SK-N-SH (cell line): Measurements from ENCODE around the gene CEL. TPM values are rescaled to one million over a fixed set of nuclear protein-coding genes. Genes with fewer than 3 reads are reported as not detected.

ENCODE experiments used
- CTCF ChIA-PET: fragments of 300-600, 350-600 bp; formaldehyde crosslinking; extraction: SDS; loops from one replicate; lab custom pipeline; 2021; lab: Yijun Ruan, JAX
- POLR2A ChIA-PET: fragments of 350-600 bp; sonication (Branson Sonifier 250); formaldehyde crosslinking; extraction: SDS; loops from one replicate; lab custom pipeline; 2020; ENCODE audit warnings: antibody characterized with exemption, inconsistent platforms; lab: Yijun Ruan, JAX
- DNase-seq: peaks from one replicate; pipeline ENCODE4 v3.0.0; 2012
- H2AFZ ChIP-seq: fragments of 200-600 bp; sonication (generic); 2 replicates; pipeline ENCODE4 v1.8.1; 2016; ENCODE audit warnings: antibody characterized with exemption, mild to moderate bottlenecking, low read depth
- H3F3A ChIP-seq: fragments of 200-600 bp; sonication (generic); replicated peaks from 2 replicates; pipeline ENCODE3; 2016; ENCODE audit warnings: antibody characterized with exemption, mild to moderate bottlenecking; ENCODE audit not compliant: insufficient read depth
- H3K27ac ChIP-seq, 2 experiments: fragments of 200-500 bp in 1 of 2; fragments of 200-600 bp in 1 of 2; sonication (Bioruptor generic) in 1 of 2; sonication (generic), shearing (Covaris generic) in 1 of 2; 2 replicates each; pipeline versions ENCODE4 v1.5.1 to v1.6.1; 2014 to 2016; ENCODE audit warnings: low read depth in 2 of 2, inconsistent platforms in 1 of 2, low read length in 1 of 2, mild to moderate bottlenecking in 1 of 2, mixed read lengths in 1 of 2
- H3K27me3 ChIP-seq: fragments of 200-600 bp; sonication (generic), shearing (Covaris generic); 2 replicates; pipeline ENCODE4 v1.6.1; 2016; ENCODE audit warnings: mixed run types; ENCODE audit not compliant: insufficient read depth
- H3K36me3 ChIP-seq, 2 experiments: fragments of 200-500 bp in 1 of 2; fragments of 200-600 bp in 1 of 2; sonication (Bioruptor generic) in 1 of 2; sonication (generic) in 1 of 2; replicated peaks in 1 of 2; 2 replicates each; pipeline versions ENCODE3 to v1.5.1; 2014 to 2016; ENCODE audit warnings: low read length in 1 of 2, mild to moderate bottlenecking in 1 of 2; ENCODE audit not compliant: insufficient read depth in 2 of 2, control insufficient read depth in 1 of 2
- H3K4me1 ChIP-seq, 2 experiments: fragments of 200-500 bp in 1 of 2; fragments of 200-600 bp in 1 of 2; sonication (Bioruptor generic) in 1 of 2; sonication (generic), shearing (Covaris generic) in 1 of 2; 2 replicates each; pipeline versions ENCODE4 v1.5.1 to v1.6.1; 2014 to 2016; ENCODE audit warnings: low read depth in 1 of 2, low read length in 1 of 2, mixed run types in 1 of 2; ENCODE audit not compliant: insufficient read depth in 2 of 2, control insufficient read depth in 1 of 2
- H3K4me2 ChIP-seq: fragments of 200-600 bp; sonication (generic), shearing (Covaris generic); 2 replicates; pipeline ENCODE4 v1.6.1; 2017; ENCODE audit warnings: mixed run types
- H3K4me3 ChIP-seq, 2 experiments: fragments of 200-500 bp in 1 of 2; fragments of 200-600 bp in 1 of 2; sonication (Bioruptor generic) in 1 of 2; sonication (generic), shearing (Covaris generic) in 1 of 2; 2 replicates each; pipeline versions ENCODE4 v1.5.1 to v1.8.1; 2014 to 2016; ENCODE audit warnings: low read depth in 2 of 2, inconsistent platforms in 1 of 2, low read length in 1 of 2, mild to moderate bottlenecking in 1 of 2, mixed read lengths in 1 of 2, moderate library complexity in 1 of 2
- H3K79me2 ChIP-seq: fragments of 200-600 bp; sonication (generic); 2 replicates; pipeline ENCODE4 v1.8.1; 2017; ENCODE audit warnings: mild to moderate bottlenecking; ENCODE audit not compliant: insufficient read depth
- H3K9ac ChIP-seq: fragments of 200-600 bp; sonication (generic); 2 replicates; pipeline ENCODE4 v1.6.1; 2017; ENCODE audit warnings: mixed run types
- H3K9me2 ChIP-seq: fragments of 200-600 bp; sonication (generic); 2 replicates; pipeline ENCODE4 v1.6.1; 2017; ENCODE audit warnings: mixed run types
- H3K9me3 ChIP-seq: fragments of 200-600 bp; sonication (generic); 2 replicates; pipeline ENCODE4 v1.6.1; 2017; ENCODE audit warnings: mixed run types, mild to moderate bottlenecking, moderate library complexity
- H4K20me1 ChIP-seq: fragments of 200-600 bp; sonication (generic); 2 replicates; pipeline ENCODE4 v1.6.1; 2017; ENCODE audit warnings: mild to moderate bottlenecking, mixed run types; ENCODE audit not compliant: insufficient read depth
- CTCF ChIP-seq: fragments of 200-600 bp; sonication (generic); IDR thresholded peaks from 2 replicates; pipeline ENCODE4 v1.6.1; 2017; ENCODE audit warnings: antibody characterized with exemption, mild to moderate bottlenecking, moderate library complexity
- FOXJ3 ChIP-seq: sonication (generic); formaldehyde crosslinking; IDR thresholded peaks from 2 replicates; pipeline ENCODE4 v1.5.1; 2020; ENCODE audit warnings: mild to moderate bottlenecking, missing genetic modification reagents
- GABPA ChIP-seq: IDR thresholded peaks from 2 replicates; pipeline ENCODE4 v1.4.0; 2012; ENCODE audit warnings: low read depth, mild to moderate bottlenecking
- IRF3 ChIP-seq: fragments of 150-350 bp; IDR thresholded peaks from 2 replicates; pipeline ENCODE4 v1.6.1; 2016; ENCODE audit warnings: mild to moderate bottlenecking, low read depth, low read length
- MEF2A ChIP-seq: IDR thresholded peaks from 2 replicates; pipeline ENCODE4 v1.4.0; 2012; ENCODE audit warnings: low read depth, borderline replicate concordance
- RAD21 ChIP-seq: IDR thresholded peaks from 2 replicates; pipeline ENCODE4 v1.6.1; 2012; ENCODE audit warnings: mild to moderate bottlenecking, low read length
- REST ChIP-seq: IDR thresholded peaks from 2 replicates; pipeline ENCODE4 v1.6.1; 2012; ENCODE audit warnings: mild to moderate bottlenecking, low read depth, low read length, moderate library complexity
- SIN3A ChIP-seq: IDR thresholded peaks from 2 replicates; pipeline ENCODE4 v1.6.1; 2012; ENCODE audit warnings: low read depth, mild to moderate bottlenecking, low read length, moderate library complexity, borderline replicate concordance
- USF2 ChIP-seq: fragments of 150-350 bp; IDR thresholded peaks from 2 replicates; pipeline ENCODE4 v1.6.1; 2017; ENCODE audit warnings: antibody characterized with exemption, low read length, low read depth, borderline replicate concordance
- ZBTB33 ChIP-seq: IDR thresholded peaks from 2 replicates; pipeline ENCODE4 v1.4.0; 2012; ENCODE audit warnings: low read depth, borderline replicate concordance
- WGBS: methylation state at CpG from one replicate; pipeline ENCODE4 v1.1.6; 2017; ENCODE audit warnings: low lambda C conversion rate; 5-methylcytosine and 5-hydroxymethylcytosine counted together
- polyA plus RNA-seq, 3 experiments: library from polyadenylated mRNA; depleted of rRNA; stranded (reverse); fragments of >200 nt; gene quantifications; 2 replicates each; pipeline ENCODE4 v1.2.3, GENCODE V29; 2012

CEL gene
- polyA plus RNA-seq, 1 of the 3 experiments (the other 2 are of a cell fraction): 0.87 TPM

GRCh38 chr9:133116346-133117231 is 54.8 kb downstream of the CEL start:
- Histone ChIP-seq H3K4me1 (peaks cover 22 to 86% of the 10 kb centered on the region in 2 experiments), H3K79me2 (peaks cover 38% of the 10 kb centered on the region), H3F3A (peaks cover 2% of the 10 kb centered on the region), H3K27ac (peak overlapping the region in 1 of 2 experiments; percentile 99; a peak in 2 of 4 replicates), H3K9ac (no peak overlapping the region), H3K4me2 (no peak overlapping the region), H3K9me2 (no peaks in the 10 kb centered on the region), H4K20me1 (peaks cover 77% of the 10 kb centered on the region), H3K27me3 (no peaks in the 10 kb centered on the region), H3K9me3 (no peaks in the 10 kb centered on the region), H2AFZ (no peak overlapping the region), H3K4me3 (no peak overlapping the region), H3K36me3 (peaks cover 0 to 5% of the 10 kb centered on the region in 2 experiments)
- TF ChIP-seq MEF2A (no peak), FOXJ3 (0 out of 2 replicates have a peak, but pooled peaks have one; percentile 3)
- ChIA-PET CTCF (interaction anchor here (1.1 to 30.3 kb wide), 7 partner anchors 7 to 94 kb away, joined by 3 to 810 read pairs (median 23); no protein-coding TSS in a partner anchor), POLR2A (interaction anchor here (1.2 to 4.6 kb wide), 2 partner anchors 16 to 32 kb away, joined by 4 to 51 read pairs; no protein-coding TSS in a partner anchor)
- 80% methylated on average over 1 of the region's 20 CpGs for WGBS
- DNase-seq: no peak

- no peak overlapping the region; a peak in 1 of 4 replicates for H3K4me3 ChIP-seq
- 91% methylated on average over 10 of the region's 18 CpGs for WGBS
- peaks cover 32% of the 10 kb centered on the region for H3K79me2 ChIP-seq
- no peak overlapping the region; the same call in 1 of the 2 replicates for H3K4me2 ChIP-seq
- H3F3A ChIP-seq: peaks cover 10% of the 10 kb centered on the region
- peak; percentile 69 for DNase-seq
- peaks cover 0 to 5% of the 10 kb centered on the region in 2 experiments for H3K36me3 ChIP-seq
- no peak overlapping the region for H2AFZ ChIP-seq
- CTCF ChIA-PET: interaction anchor here (1.1 to 30.3 kb wide), 7 partner anchors 8 to 95 kb away, joined by 3 to 810 read pairs (median 23); partner anchors contain the start of gene GTF3C5
- H3K4me1 ChIP-seq: peaks cover 22 to 85% of the 10 kb centered on the region in 2 experiments
- no peaks in the 10 kb centered on the region for H3K9me3 ChIP-seq
- POLR2A ChIA-PET: interaction anchor here (1.2 to 4.6 kb wide), 3 partner anchors 15 to 31 kb away, joined by 4 to 51 read pairs (median 21); no protein-coding TSS in a partner anchor
- H3K27me3 ChIP-seq: no peaks in the 10 kb centered on the region
- no peak overlapping the region for H3K9ac ChIP-seq
- no peaks in the 10 kb centered on the region for H3K9me2 ChIP-seq
- peak overlapping the region in 1 of 2 experiments; percentile 99; a peak in 2 of 4 replicates for H3K27ac ChIP-seq
- peaks cover 73% of the 10 kb centered on the region for H4K20me1 ChIP-seq
- TF ChIP-seq REST (no peak), SIN3A (no peak), CTCF (no peak), GABPA (no peak), IRF3 (no peak), USF2 (no peak), RAD21 (no peak; the same call in 1 of the 2 replicates), ZBTB33 (no peak)
These were observed 55.7 kb downstream of the CEL start for GRCh38 chr9:133117271-133118178.
